ENCODE results near the gene KLHL36. TPM values are rescaled to one million over a fixed set of nuclear protein-coding genes. Genes with fewer than 3 reads are reported as not detected.

The KLHL36 gene
- total RNA-seq, 1 experiment from 2014 or later: 79.0 TPM

DNA sequence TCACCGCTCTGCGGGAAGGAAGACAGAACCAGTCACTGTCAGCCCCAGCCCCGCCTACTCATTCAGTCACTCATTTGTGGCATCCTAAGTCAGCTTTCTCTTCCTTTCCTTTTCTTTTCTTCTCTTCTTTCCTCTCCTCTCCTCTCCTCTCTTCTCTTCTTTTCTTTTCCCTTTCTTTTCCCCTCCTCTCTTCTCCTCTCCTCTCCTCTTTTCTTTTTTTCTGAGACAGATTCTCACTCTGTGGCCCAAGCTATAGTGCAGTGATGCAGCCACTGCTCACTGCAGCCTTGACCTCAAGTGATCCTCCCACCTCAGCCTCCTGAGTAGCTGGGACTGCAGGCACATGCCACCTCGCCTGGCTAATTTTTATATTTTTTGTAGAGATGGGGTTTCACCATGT lies 10.6 kb upstream of the KLHL36 start:
- Histone ChIP-seq H3K4me2 (ENCODE audit: low read length) (no peak overlapping the region), H2AFZ (ENCODE audit: low read depth, low read length, poor library complexity, severe bottlenecking) (no peak overlapping the region), H4K20me1 (ENCODE audit: insufficient read depth) (no peaks in the 10 kb centered on the region), H3K4me3 (replicated peaks in 1 of 2; ENCODE audit: low read depth in 1 of 2, low read length in 2 of 2) (no peak overlapping the region), H3K27ac (ENCODE audit: low read depth, low read length) (no peak overlapping the region), H3K9ac (ENCODE audit: low read length) (no peak overlapping the region), H3K27me3 (ENCODE audit: insufficient read depth, low read length) (no peaks in the 10 kb centered on the region), H3K79me2 (ENCODE audit: insufficient read depth, low read length) (no peaks in the 10 kb centered on the region), H3K4me1 (ENCODE audit: control insufficient read depth in 1 of 2, insufficient read depth in 2 of 2, low read length in 2 of 2) (no peaks in the 10 kb centered on the region; a peak in 1 of 4 replicates), H3K9me3 (ENCODE audit: control insufficient read depth in 1 of 2, insufficient read depth in 1 of 2, low read depth in 1 of 2, low read length in 2 of 2) (no peaks in the 10 kb centered on the region), H3K36me3 (ENCODE audit: control insufficient read depth in 1 of 2, insufficient read depth in 2 of 2, low read length in 2 of 2) (no peaks in the 10 kb centered on the region), H3K9me2 (ENCODE audit: insufficient read depth) (no peaks in the 10 kb centered on the region)
- ATAC-seq: no peak
- BruUV-seq (replicated peaks): no TSS peak
- CTCF ChIA-PET: no interaction called here
- no peak for DNase-seq (ENCODE audit: low read depth, low spot score)
- POLR2A ChIA-PET: no interaction called here
- TF ChIP-seq, protein P1, sequence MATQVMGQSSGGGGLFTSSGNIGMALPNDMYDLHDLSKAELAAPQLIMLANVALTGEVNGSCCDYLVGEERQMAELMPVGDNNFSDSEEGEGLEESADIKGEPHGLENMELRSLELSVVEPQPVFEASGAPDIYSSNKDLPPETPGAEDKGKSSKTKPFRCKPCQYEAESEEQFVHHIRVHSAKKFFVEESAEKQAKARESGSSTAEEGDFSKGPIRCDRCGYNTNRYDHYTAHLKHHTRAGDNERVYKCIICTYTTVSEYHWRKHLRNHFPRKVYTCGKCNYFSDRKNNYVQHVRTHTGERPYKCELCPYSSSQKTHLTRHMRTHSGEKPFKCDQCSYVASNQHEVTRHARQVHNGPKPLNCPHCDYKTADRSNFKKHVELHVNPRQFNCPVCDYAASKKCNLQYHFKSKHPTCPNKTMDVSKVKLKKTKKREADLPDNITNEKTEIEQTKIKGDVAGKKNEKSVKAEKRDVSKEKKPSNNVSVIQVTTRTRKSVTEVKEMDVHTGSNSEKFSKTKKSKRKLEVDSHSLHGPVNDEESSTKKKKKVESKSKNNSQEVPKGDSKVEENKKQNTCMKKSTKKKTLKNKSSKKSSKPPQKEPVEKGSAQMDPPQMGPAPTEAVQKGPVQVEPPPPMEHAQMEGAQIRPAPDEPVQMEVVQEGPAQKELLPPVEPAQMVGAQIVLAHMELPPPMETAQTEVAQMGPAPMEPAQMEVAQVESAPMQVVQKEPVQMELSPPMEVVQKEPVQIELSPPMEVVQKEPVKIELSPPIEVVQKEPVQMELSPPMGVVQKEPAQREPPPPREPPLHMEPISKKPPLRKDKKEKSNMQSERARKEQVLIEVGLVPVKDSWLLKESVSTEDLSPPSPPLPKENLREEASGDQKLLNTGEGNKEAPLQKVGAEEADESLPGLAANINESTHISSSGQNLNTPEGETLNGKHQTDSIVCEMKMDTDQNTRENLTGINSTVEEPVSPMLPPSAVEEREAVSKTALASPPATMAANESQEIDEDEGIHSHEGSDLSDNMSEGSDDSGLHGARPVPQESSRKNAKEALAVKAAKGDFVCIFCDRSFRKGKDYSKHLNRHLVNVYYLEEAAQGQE (IDR thresholded peaks at IDR 0.05; ENCODE audit: low read depth): no peak
- TF ChIP-seq ZNF274 (IDR thresholded peaks at IDR 0.05; ENCODE audit: low read depth, low read length): no peak
- TF ChIP-seq POLR2AphosphoS5 (IDR thresholded peaks at IDR 0.05; ENCODE audit: low read depth, low read length): no peak
- TF ChIP-seq YY1 (IDR thresholded peaks at IDR 0.05; ENCODE audit: extremely low read depth, insufficient replicate concordance, low read depth, low read length): no peak
- no peak for TF ChIP-seq EGR1 (IDR thresholded peaks at IDR 0.05; ENCODE audit: low read depth)
- no peak for TF ChIP-seq SRF (IDR thresholded peaks at IDR 0.05; ENCODE audit: low read depth)
- TF ChIP-seq JUND (IDR thresholded peaks at IDR 0.05): no peak
- TF ChIP-seq EZH2phosphoT487 (IDR thresholded peaks at IDR 0.05; ENCODE audit: borderline replicate concordance): no peak
- RAD21 ChIA-PET (ENCODE audit: low non-redundant PET in 1 of 2, low total read pairs in 2 of 2, uncharacterized antibody in 2 of 2, unreplicated experiment in 2 of 2): no interaction called here
- intact Hi-C loops (cut with micrococcal nuclease): no loop called here
